ENCODE measurements around the gene VGLL4.

Gene VGLL4

DNA sequence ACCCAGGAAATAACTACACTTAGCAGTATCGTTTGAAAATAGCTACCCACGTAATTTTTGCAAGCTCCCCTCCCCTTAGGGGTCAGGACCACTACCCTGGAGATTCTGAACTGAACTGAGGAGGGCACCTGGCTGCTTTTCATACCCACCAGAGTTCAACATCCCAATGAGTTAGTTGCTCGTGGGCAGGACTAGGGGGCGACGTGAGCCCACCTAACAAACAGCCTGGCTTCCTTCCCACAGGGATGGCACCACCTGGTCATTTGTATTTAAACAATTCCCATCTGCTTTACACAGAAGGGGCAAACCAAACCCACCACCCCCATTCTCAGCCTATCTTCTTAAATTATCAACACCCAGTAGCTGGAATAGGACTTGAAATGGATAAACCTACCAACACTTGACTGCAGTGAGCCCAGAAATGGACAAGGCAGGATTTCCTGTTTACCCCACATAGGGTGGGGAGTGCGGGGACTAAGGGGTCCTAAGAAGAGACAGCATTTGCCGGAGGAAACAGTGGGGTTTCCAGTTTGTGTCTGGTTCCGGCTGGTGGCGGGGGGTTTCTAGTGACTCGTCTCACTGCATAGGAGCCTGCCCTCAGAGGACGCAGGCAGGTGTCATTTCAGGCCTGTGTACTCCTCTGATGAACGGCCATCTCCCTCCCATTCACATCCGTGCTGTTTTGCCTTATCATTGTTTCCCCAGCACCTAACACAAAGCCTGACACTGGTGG lies 11.6 kb upstream of the VGLL4 start:
- intact Hi-C loops (cut with DNase I), result loop anchor here (10.0 kb wide), 1 partner anchor 149 kb away; no protein-coding TSS in a partner anchor
- no peak for DNase-seq

DNA sequence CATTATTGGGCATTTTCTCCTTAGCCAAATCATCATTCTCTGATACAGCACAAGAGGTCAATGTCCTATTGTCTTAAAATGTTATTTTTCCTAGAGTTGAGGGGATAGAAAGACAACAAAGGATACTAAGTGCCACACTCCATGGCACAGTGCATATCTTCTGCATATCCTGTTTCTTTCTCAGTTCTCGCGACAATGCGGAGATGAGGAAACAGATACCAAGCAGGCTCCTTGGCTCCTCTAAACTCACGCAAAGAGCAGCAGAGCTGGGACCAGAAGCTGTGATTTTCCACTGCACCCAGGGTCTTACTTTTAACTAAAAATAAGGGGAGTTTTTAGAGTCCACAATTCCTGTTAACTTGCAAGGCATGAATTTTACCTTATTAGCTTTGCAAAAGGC lies 10.5 kb upstream of the VGLL4 start:
- intact Hi-C loops (cut with DNase I), result loop anchor here (5.0 to 10.0 kb wide), 2 partner anchors 151 to 272 kb away; no protein-coding TSS in a partner anchor
- DNase-seq, result no peak

DNA sequence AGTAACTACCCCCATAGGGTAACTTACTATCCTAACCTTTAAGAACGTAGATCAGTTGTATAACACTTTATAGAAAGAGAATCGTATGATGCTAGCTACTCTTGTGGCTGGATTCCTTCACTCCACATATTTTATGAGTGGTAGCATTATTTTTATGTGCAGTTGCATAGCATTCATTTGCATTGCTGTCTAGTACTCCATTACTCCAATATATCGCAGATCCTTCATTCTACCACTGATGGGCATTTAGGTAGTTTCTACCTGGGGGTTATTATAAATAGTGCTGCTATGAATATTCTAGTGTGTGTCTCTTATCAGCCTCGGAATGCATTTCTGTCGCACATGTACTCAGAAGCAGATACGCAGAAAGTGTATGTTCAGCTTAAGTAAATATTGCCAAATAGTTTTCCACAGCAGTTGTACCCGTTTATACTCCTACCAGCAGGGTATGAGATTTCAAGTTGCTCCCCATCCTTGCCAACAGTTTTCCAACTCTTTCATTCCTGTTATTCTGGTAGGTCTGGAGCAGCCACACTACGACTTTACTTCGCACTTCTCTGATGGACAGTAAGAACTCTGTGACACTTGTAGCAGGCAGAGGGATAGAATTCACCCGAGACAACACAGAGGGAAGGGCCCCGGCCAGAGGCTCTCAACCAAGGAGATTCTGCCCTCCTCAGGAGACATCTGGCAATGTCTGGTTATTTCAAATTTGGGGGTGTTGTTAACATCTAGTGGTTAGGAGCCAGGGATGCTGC lies 9.8 kb upstream of the VGLL4 start:
- intact Hi-C loops (cut with DNase I), result loop anchor here (5.0 to 10.0 kb wide), 2 partner anchors 151 to 271 kb away; no protein-coding TSS in a partner anchor
- no peak for DNase-seq

DNA sequence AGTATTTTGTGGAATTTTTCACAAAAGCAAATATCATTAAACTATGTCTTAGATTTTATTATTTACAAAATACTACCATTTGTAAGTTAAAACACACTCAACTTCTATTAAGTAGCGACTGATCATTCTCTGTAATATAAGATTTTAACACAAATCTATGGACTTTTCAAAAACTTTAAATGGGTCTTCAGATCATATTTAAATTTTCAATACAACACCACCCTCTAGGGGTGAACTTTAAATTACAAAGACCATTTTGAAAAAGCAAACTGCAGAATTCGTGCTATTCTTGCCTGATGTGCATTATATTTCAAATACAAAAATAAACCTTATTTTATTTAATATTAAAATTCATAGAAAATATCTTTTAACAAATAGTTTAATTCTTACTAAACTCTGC lies 8.2 kb upstream of the VGLL4 start:
- no peak for DNase-seq
- intact Hi-C loops (cut with DNase I), result loop anchor here (5.0 to 10.0 kb wide), 2 partner anchors 153 to 270 kb away; no protein-coding TSS in a partner anchor

DNA sequence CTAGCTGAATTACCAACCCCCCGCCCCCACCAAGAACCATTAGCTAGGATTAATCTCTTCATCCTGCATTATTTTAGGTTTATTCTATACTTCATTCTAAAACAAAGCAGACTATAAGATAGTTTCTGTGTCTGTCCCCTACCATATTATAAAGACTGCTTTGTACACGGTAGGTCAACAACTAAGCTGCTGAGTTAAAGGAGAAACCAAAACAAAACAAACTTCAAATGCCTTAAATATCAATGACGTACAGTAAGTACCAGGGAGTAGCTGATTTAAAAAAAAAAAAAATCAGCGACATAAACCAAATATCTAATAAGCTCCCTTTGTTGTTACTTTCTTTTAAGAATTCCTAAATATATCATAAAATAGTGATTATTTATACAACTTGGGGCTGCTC lies 7.8 kb upstream of the VGLL4 start:
- intact Hi-C loops (cut with DNase I), result loop anchor here (5.0 to 10.0 kb wide), 2 partner anchors 153 to 269 kb away; no protein-coding TSS in a partner anchor
- no peak for DNase-seq

DNA sequence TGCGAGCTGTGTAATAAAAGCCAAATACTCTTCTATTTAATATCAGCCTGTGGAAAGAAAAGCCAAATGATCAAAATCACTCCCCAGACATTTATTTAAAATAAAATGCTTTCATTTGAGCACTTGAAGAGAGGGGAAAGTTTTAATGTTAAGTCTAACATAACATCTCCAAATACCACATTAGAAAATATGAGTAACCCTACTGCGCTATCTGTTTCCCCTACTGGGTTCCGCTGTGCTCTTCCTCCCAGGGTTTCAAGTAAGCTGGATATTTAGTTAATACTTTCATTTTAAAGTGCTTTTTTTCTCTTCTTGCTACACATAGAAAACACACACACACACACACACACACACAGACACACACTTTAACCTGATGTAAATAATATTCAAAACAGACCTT lies 6.7 kb upstream of the VGLL4 start:
- intact Hi-C loops (cut with DNase I), result loop anchor here (5.0 to 10.0 kb wide), 2 partner anchors 154 to 268 kb away; no protein-coding TSS in a partner anchor
- DNase-seq, result no peak

DNA sequence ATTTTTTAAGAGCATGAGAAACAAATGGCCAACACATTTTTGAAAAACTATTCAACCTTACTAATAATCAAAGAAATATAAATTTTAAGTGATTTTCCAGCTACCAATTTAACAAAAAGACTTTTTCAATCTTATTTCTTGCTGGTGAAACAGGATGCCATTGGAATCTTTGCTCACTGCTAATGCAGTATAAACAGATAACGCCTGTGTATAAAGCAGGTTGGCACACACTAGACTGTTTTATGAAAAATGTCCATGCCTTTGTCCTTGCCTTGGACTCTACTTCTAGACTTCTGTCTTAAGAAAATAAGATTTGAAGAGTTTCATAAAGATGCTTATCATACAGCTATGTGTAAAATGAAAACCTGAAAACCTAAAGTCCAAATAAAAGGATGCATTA lies 5.0 kb upstream of the VGLL4 start:
- intact Hi-C loops (cut with DNase I), result no loop called here
- DNase-seq, result no peak

DNA sequence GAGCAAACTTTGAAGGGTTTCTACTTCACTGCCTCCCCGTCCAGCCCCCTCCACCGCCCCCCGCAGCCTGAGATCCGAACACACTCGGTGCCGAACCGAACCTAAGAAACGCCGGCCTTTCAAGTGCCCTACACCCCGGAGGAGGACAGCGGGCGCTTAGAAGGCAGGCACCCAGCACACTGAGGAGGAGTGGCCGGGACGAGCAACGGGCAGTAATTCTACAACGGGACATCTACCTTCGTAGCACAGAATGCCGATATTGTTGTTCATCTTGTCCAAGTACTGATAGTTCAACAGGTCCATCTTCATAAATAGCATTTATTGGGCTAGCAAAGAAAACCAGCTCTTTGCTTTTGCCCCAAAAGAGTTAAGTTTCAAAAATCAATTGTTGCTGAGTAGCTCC lies 513 bp downstream of the VGLL4 start:
- peak in 38 of 42 donors; percentile 17 to 79 (median 46) for DNase-seq
- intact Hi-C loops (cut with DNase I), result loop anchor here (5.0 kb wide), 1 partner anchor 51 kb away; no protein-coding TSS in a partner anchor

DNA sequence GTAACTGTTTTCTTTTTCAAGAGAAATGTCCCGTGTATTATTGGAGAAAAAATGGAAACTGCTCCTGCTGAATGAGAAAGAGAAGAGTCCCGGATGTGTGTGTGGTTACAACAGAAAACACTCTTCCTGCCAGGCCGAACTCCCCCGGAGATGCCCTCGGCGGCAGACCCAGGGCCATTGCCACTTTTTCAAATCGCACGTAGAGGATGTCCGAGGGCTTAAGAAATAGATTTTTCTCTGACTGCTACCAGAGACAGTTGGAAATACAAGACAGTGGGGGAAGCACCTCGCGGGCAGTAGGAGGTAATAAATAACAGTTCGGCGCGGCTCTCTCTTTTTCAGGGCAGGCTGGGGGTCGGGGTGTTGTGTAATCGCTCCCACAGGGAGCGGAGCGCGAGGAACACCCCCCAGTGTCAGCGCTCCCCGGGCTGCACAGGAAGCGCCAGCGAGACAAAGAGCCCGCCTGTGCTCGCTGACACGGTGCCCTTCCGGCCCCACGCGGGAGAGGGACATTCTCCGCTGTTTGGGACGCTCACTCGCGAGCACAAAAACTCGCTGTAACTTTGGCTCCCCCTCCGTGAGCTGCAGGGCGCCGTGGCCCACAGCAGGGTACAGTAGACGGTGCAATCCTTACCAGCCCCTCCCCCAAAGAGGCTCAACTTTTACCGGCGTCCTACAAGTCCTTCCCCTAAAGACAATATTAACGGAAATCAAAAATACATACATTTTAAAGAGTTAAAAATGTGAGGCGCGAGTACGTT lies 1.1 kb downstream of the VGLL4 start:
- DNase-seq, result peak; percentile 37 to 92 (median 81)
- intact Hi-C loops (cut with DNase I), result loop anchor here (5.0 kb wide), 1 partner anchor 50 kb away; no protein-coding TSS in a partner anchor

DNA sequence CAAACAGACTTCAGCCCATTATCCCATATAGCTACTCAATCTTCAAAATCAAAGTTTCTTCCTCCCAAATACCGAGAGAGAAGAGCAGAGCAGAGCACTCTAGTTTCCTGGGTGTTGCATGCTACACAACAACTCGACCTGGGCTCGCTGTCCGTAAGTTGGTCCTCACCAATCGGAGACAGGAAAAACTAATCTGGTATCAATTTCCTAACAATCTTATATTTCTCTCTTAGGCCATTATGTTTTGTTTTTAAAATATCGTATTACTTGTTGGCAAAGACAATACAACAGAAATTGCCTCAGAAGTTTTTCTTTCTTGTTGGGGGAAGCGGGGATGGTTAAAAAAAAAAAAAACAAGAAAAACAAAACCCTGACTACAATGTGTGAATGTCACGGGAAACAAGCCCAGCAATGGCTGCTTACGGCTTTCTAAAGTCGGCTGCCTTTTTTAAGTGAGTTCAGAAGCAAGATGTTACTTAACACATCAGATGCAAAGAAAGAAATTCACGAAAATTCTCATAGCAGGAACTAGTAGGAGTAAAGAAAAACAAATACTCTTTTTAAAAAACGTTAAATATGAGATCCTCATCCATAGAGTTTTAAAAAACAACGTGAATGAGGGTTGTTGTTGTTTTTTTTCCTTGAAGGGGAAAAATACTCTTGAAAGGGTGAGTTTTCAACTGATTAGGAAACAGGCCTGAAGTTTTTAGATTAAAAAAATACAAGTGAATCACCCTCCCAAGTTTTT lies 1.9 kb downstream of the VGLL4 start:
- peak in 4 of 42 donors; percentile 28 to 43 (median 33) for DNase-seq
- intact Hi-C loops (cut with DNase I), result loop anchor here (5.0 kb wide), 1 partner anchor 50 kb away; no protein-coding TSS in a partner anchor

DNA sequence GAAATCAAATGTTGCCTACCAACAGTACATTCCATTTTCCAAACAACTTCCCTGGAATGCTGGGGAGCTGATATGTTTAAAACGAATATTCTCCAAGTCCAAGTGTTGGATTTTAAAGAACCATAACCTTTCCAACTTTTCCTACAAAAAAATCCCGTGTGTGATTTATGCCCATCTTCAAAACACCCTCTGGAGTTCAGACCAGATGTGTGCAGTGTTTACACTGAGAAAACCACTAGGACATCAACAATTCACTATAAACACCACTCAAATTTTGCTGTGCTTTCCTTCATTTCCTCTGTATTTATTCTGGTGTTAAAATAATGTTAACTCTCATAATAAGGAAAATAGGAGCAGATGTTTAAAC lies 2.4 kb downstream of the VGLL4 start:
- intact Hi-C loops (cut with DNase I), result loop anchor here (5.0 kb wide), 1 partner anchor 49 kb away; no protein-coding TSS in a partner anchor
- no peak for DNase-seq

DNA sequence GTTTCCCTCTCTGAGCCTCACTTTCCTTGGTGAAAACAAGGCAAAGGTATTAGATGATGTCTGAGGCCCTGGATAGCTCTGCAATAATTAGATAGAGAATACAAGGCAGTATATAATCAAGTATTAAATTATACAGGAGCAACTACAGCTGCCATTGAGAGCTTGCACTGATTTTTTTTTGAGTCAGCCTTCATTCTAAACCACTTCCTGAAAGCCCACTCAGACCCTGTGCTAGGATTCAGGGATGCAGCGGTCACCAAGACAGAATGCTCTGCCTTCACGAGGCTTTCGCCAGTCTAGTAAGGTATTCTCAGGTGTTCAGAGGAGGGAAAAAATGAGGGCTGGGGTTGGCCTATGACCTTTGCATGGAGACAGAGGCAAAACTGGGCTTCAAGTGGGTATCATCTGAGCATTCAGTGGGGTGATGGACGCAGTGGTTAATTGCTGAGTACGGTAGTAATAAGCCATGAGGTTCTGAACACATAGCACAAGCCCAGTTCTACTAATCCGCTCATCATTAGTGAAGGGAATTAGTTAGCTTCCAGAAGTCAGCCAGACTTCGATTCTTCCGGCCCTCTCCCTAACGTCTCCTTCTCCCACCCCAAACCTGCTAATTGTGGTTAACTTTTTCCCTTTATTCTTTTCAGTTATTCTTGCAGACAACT lies 3.6 kb downstream of the VGLL4 start:
- intact Hi-C loops (cut with DNase I), result loop anchor here (5.0 kb wide), 1 partner anchor 48 kb away; no protein-coding TSS in a partner anchor
- no peak for DNase-seq

DNA sequence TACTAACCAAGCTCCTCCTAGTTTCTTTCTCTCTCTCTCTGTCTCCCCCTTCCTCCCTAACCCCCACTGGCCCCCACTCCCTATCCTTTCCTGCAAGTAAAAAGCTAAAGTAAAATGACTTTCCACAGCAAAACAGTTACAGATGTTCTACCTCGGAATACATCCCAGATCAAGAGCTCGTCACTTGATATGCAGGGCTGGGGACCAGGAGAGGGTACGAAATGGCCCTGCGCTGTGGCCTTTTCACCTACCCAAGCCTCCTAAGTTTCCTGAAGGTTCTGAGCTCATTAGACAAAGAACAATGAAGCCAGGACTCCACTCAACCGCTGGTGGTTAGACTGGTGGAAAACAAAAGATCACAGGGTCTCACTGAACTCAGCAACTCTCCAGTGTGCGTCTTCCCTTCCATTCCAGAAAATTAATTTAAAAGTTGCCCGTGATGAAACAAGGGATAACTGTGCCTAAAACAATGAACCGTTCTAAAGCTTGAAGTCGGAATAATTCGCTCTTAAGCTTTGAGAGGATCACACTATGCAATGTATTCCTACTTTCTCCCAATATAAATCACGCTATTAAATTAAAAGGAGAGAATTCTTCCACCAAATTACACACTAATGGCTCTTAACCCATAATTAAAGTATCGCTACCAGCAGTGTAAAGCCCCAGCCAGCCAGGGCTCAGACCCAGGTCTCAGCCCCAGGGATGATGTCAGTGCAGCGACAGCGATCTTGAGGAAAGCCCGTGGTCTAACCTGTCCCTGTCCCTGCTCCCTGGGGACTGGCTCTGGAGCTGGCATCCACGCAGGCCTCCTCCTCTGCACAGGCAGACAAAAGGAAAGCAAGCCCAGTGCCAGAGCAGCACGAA lies 5.0 kb downstream of the VGLL4 start:
- peak in 26 of 42 donors; percentile 15 to 68 (median 30) for DNase-seq
- intact Hi-C loops (cut with DNase I), result no loop called here

DNA sequence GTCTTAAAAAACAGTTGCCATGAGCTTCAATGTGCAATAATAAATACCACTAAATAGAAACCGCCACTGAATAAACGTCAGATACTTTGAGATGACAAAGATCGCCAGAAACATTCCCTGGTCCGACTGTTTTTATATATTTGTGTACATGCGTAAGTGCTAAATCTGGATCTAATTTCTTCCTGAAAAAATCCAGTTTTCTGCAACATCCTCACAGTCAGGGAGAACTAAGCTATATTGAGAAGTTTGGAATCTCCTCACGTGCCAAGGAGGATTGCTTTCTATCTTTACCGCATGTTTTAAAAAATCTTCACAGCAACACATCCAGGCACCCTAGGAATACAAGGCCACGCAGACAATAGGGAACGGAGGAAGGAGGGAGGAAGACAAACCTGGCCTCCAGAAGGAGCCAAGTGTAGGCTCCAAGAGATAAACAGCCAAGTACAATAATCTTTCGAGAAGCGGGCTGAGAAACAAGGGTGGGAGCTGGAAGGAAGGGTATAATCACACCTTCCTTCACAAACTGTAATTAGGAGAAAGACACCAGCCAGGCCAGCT lies 5.7 kb downstream of the VGLL4 start:
- no peak for DNase-seq
- intact Hi-C loops (cut with DNase I), result no loop called here

DNA sequence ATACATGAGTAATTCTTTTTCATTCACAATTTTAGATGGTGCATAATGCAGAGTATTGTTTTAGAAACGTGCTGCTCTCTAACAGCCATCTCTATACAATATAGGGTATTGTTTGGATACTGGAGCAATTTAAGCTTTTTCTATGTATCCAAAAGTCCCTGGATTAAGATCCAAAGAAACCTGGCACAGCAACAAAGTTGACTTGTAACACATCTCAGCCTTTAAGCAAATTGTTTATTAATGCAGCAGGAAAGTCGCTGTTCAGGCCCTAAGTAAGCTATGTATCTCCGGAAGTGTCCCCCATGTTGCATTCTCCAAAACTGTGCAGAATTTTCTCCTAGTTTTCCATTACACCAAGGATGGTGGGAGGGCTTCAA lies 7.3 kb downstream of the VGLL4 start:
- intact Hi-C loops (cut with DNase I), result no loop called here
- DNase-seq, result no peak

DNA sequence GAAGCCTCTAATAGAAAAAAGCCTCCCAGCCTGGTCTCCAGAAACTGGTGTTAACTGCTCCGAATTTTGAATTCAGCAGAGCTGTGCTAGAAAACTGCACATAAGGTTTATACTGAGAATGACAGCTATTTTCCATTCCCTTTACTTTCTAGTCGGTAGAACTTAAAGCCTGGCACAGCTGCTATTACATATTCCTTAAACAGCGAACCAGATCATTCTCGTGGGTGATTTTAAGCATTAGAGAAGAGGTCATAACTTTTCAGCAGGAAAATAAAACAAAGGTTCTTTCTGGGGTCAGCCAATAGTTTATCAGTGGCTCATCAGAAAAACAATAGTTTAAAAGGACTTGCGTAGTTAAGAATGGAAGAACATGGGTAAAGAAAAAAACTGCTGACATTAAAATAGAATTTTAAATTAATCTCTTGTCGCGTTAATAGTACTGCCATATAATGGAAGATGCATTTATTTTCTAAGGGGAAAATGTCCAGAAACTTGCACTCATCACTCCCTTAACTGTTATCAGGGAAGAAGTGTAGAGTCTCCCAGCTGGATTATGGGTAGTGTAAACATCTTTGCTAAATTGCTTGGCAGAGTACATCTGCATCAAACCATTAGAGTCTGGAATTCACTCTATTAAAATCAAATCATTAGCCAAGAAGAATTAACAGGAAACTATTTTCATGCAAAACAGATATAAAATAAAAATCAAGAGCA lies 7.9 kb downstream of the VGLL4 start:
- intact Hi-C loops (cut with DNase I), result no loop called here
- no peak for DNase-seq
